Trophoblast cell (in vitro differentiated cells and primary cell): ENCODE measurements around the gene WSCD1.

Source experiments
- DNase-seq, 2 donors: peaks; one replicate each; pipeline ENCODE4 v3.0.0-alpha.2; 2016
- H2AFZ ChIP-seq: 2 replicates; pipeline ENCODE4 v1.6.1; 2013; ENCODE audit warnings: low read length, moderate library complexity, mild to moderate bottlenecking; ENCODE audit not compliant: insufficient read depth, poor library complexity
- H2AK5ac ChIP-seq: 2 replicates; pipeline ENCODE4 v1.6.1; 2013; ENCODE audit warnings: mild to moderate bottlenecking, low read length
- H2BK120ac ChIP-seq: 2 replicates; pipeline ENCODE4 v1.6.1; 2013; ENCODE audit warnings: low read length, mild to moderate bottlenecking, moderate library complexity; ENCODE audit not compliant: insufficient read depth, poor library complexity
- H2BK12ac ChIP-seq: 2 replicates; pipeline ENCODE4 v1.6.1; 2013; ENCODE audit warnings: mild to moderate bottlenecking, low read length, moderate library complexity
- H2BK5ac ChIP-seq: 2 replicates; pipeline ENCODE4 v1.6.1; 2013; ENCODE audit warnings: low read length, low read depth, moderate library complexity, mild to moderate bottlenecking; ENCODE audit not compliant: poor library complexity
- H3K14ac ChIP-seq: 2 replicates; pipeline ENCODE4 v1.6.1; 2013; ENCODE audit warnings: mild to moderate bottlenecking, low read length
- H3K18ac ChIP-seq: 2 replicates; pipeline ENCODE4 v1.6.1; 2013; ENCODE audit warnings: mild to moderate bottlenecking, low read length
- H3K23ac ChIP-seq: 2 replicates; pipeline ENCODE4 v1.6.1; 2013; ENCODE audit warnings: low read length
- H3K27ac ChIP-seq: 2 replicates; pipeline ENCODE4 v1.5.1; 2013; ENCODE audit warnings: low read depth, mild to moderate bottlenecking, inconsistent platforms, low read length, moderate library complexity
- H3K27me3 ChIP-seq: 2 replicates; pipeline ENCODE4 v1.6.1; 2013; ENCODE audit warnings: inconsistent platforms, mild to moderate bottlenecking, low read length, moderate library complexity; ENCODE audit not compliant: insufficient read depth
- H3K36me3 ChIP-seq, 2 experiments: 1 replicate in 1 of 2; 2 replicates in 1 of 2; pipeline ENCODE4 v1.6.1; 2013; ENCODE audit warnings: low read length in 2 of 2, mild to moderate bottlenecking in 2 of 2, moderate library complexity in 1 of 2; ENCODE audit not compliant: insufficient read depth in 2 of 2, control insufficient read depth in 1 of 2
- H3K4ac ChIP-seq: 2 replicates; pipeline ENCODE4 v1.6.1; 2013; ENCODE audit warnings: low read depth, mild to moderate bottlenecking, low read length, moderate library complexity
- H3K4me1 ChIP-seq, 2 experiments: 1 replicate in 1 of 2; 2 replicates in 1 of 2; pipeline ENCODE4 v1.6.1; 2013; ENCODE audit warnings: low read length in 2 of 2, mild to moderate bottlenecking in 2 of 2, moderate library complexity in 1 of 2; ENCODE audit not compliant: insufficient read depth in 2 of 2, control insufficient read depth in 1 of 2
- H3K4me2 ChIP-seq: 2 replicates; pipeline ENCODE4 v1.6.1; 2013; ENCODE audit warnings: inconsistent platforms, mild to moderate bottlenecking, low read length, moderate library complexity
- H3K4me3 ChIP-seq: 2 replicates; pipeline ENCODE4 v1.5.1; 2013; ENCODE audit warnings: mild to moderate bottlenecking, low read depth, low read length, inconsistent platforms
- H3K79me1 ChIP-seq: one replicate; pipeline ENCODE4 v1.6.1; 2013; ENCODE audit warnings: low read length
- H3K79me2 ChIP-seq: 2 replicates; pipeline ENCODE4 v1.6.1; 2013; ENCODE audit warnings: low read length, mild to moderate bottlenecking; ENCODE audit not compliant: control insufficient read depth, insufficient read depth, poor library complexity
- H3K9ac ChIP-seq: 2 replicates; pipeline ENCODE4 v1.6.1; 2013; ENCODE audit warnings: mild to moderate bottlenecking, low read length
- H3K9me3 ChIP-seq: 2 replicates; pipeline ENCODE4 v1.6.1; 2013; ENCODE audit warnings: low read depth, mild to moderate bottlenecking, control low read depth, inconsistent platforms, low read length; ENCODE audit not compliant: insufficient read depth
- H4K12ac ChIP-seq: 2 replicates; pipeline ENCODE4 v1.6.1; 2013; ENCODE audit warnings: low read depth, mild to moderate bottlenecking, low read length, moderate library complexity
- H4K8ac ChIP-seq: 2 replicates; pipeline ENCODE4 v1.6.1; 2013; ENCODE audit warnings: low read depth, mild to moderate bottlenecking, low read length, moderate library complexity
- H4K91ac ChIP-seq: one replicate; pipeline ENCODE4 v1.6.1; 2013; ENCODE audit warnings: low read depth, mild to moderate bottlenecking, low read length, moderate library complexity
- WGBS: extraction: QIAGEN DNeasy Blood & Tissue Kit; methylation state at CpG from one replicate; pipeline ENCODE4 v1.1.7; 2013; ENCODE audit warnings: missing lambda C conversion rate; ENCODE audit not compliant: insufficient read length, insufficient coverage; ENCODE audit errors: extremely low coverage; 5-methylcytosine and 5-hydroxymethylcytosine counted together

The WSCD1 gene

DNA sequence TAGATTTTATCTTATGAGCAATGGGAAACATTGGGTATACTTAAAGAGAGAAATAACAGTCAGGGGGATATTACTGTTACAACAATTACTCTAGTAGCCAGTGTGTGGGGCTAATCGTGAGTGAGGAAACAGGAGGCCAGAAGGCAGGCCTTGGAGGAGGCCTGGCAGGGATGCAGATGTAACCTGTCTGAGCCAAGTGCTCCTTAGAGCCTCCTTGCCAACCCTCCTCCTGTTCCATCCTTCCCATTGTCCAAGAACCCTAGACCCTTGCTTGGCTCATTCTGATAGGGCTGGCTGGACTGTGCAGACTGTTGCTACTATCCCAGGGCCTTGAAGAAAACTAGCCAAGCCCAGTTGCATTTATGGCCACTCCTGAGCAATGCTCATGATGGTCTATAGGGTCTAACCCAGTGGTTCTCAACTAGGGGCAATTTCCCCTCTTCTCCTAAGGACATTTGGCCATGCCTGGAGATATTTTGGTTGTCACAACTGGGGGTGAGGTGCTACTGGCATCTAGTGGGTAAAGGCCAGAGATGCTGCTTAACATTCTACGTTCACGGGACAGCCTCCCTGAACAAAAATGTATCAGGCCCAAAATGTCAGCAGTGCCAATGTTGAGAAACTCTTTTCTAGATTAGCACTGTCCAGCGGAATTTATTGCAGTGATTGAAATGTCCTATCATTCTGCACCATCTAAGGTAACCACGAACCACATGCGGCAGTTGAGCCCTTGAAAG is 24.4 kb upstream of the WSCD1 start:
- no peaks in the 10 kb centered on the region for H3K79me2 ChIP-seq
- H3K4ac ChIP-seq = no peak overlapping the region
- H3K4me2 ChIP-seq = no peak overlapping the region
- H4K91ac ChIP-seq = no peak overlapping the region
- no peak overlapping the region for H2BK12ac ChIP-seq
- no peak overlapping the region for H3K4me3 ChIP-seq
- H3K79me1 ChIP-seq = no peaks in the 10 kb centered on the region
- no peak for DNase-seq
- no peak overlapping the region for H4K8ac ChIP-seq
- no peak overlapping the region for H2BK5ac ChIP-seq
- H2BK120ac ChIP-seq = no peak overlapping the region
- no peak overlapping the region for H4K12ac ChIP-seq
- no peak overlapping the region for H3K9ac ChIP-seq
- H3K14ac ChIP-seq = no peak overlapping the region
- no peak overlapping the region for H3K18ac ChIP-seq
- no peak overlapping the region for H2AFZ ChIP-seq
- H3K4me1 ChIP-seq = no peaks in the 10 kb centered on the region
- no peaks in the 10 kb centered on the region for H3K36me3 ChIP-seq
- H3K27ac ChIP-seq = no peak overlapping the region
- H3K27me3 ChIP-seq = no peaks in the 10 kb centered on the region
- H3K9me3 ChIP-seq = no peaks in the 10 kb centered on the region
- WGBS = no CpG with 5 or more reads among the region's 6 CpGs
- H2AK5ac ChIP-seq = no peak overlapping the region
- H3K23ac ChIP-seq = no peak overlapping the region

- Histone ChIP-seq H3K36me3 (no peaks in the 10 kb centered on the region), H2AK5ac (no peak overlapping the region), H3K79me1 (no peaks in the 10 kb centered on the region), H3K9me3 (no peaks in the 10 kb centered on the region), H2AFZ (no peak overlapping the region), H3K4me3 (no peak overlapping the region), H4K12ac (no peak overlapping the region), H2BK5ac (no peak overlapping the region), H4K91ac (no peak overlapping the region), H4K8ac (no peak overlapping the region), H3K4ac (no peak overlapping the region), H3K79me2 (no peaks in the 10 kb centered on the region), H3K23ac (no peak overlapping the region), H3K14ac (no peak overlapping the region), H2BK120ac (no peak overlapping the region), H2BK12ac (no peak overlapping the region), H3K9ac (no peak overlapping the region), H3K27me3 (no peaks in the 10 kb centered on the region), H3K18ac (no peak overlapping the region), H3K27ac (no peak overlapping the region), H3K4me2 (no peak overlapping the region), H3K4me1 (no peaks in the 10 kb centered on the region)
- no peak for DNase-seq
- no CpG with 5 or more reads among the region's 4 CpGs for WGBS
Measured at GRCh38 chr17:6046431-6046830, 23.7 kb upstream of the WSCD1 start.

- no peaks in the 10 kb centered on the region for H3K79me2 ChIP-seq
- H4K8ac ChIP-seq = no peak overlapping the region
- no peak overlapping the region for H3K4me3 ChIP-seq
- H3K4ac ChIP-seq = no peak overlapping the region
- no peak overlapping the region for H3K4me2 ChIP-seq
- H2AK5ac ChIP-seq = no peak overlapping the region
- H3K27me3 ChIP-seq = no peaks in the 10 kb centered on the region
- no peaks in the 10 kb centered on the region for H3K4me1 ChIP-seq
- H3K9me3 ChIP-seq = no peaks in the 10 kb centered on the region
- no peaks in the 10 kb centered on the region for H3K79me1 ChIP-seq
- no peak overlapping the region for H2BK12ac ChIP-seq
- no peak overlapping the region for H2AFZ ChIP-seq
- peak in 1 of 2 donors; percentile 3 for DNase-seq
- no peaks in the 10 kb centered on the region for H3K36me3 ChIP-seq
- no peak overlapping the region for H2BK5ac ChIP-seq
- H4K91ac ChIP-seq = no peak overlapping the region
- no peak overlapping the region for H3K18ac ChIP-seq
- no peak overlapping the region for H3K9ac ChIP-seq
- no peak overlapping the region for H3K23ac ChIP-seq
- H4K12ac ChIP-seq = no peak overlapping the region
- H2BK120ac ChIP-seq = no peak overlapping the region
- no peak overlapping the region for H3K14ac ChIP-seq
- no CpG with 5 or more reads among the region's 1 CpG for WGBS
- H3K27ac ChIP-seq = no peak overlapping the region
Measured at GRCh38 chr17:6046931-6047330, 23.2 kb upstream of the WSCD1 start.

DNA sequence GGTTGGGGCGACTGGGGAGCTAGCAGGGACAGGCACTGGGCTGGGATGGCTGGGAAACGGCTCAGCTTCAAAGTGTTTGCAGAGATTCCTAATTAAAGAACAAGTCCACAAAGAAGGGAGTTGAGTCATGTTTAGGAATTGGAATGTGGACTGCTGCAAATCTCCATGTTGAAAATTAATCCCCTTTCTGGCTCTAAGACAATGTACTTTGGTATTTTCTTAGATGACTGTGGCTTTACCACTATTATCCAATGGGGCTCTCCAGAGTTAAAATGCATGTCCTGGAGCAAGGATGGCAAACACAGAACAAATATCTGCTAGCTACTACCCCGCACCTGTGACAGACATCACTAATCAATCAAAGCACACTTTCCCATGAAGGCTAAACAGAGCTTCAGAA is 22.2 kb upstream of the WSCD1 start:
- WGBS = no CpG with 5 or more reads among the region's 3 CpGs

More for the DNA sequence above, 22.2 kb upstream of the WSCD1 start:
- no peak overlapping the region for H3K4me3 ChIP-seq
- H2AFZ ChIP-seq = no peak overlapping the region
- DNase-seq = no peak
- H3K9ac ChIP-seq = no peak overlapping the region
- no peak overlapping the region for H2AK5ac ChIP-seq
- no peak overlapping the region for H3K4ac ChIP-seq
- no peak overlapping the region for H2BK5ac ChIP-seq
- no peaks in the 10 kb centered on the region for H3K36me3 ChIP-seq
- no peak overlapping the region for H4K12ac ChIP-seq
- H3K27me3 ChIP-seq = no peaks in the 10 kb centered on the region
- no peak overlapping the region for H3K18ac ChIP-seq
- no peak overlapping the region for H3K14ac ChIP-seq
- no peaks in the 10 kb centered on the region for H3K9me3 ChIP-seq
- H3K4me2 ChIP-seq = no peak overlapping the region
- H4K91ac ChIP-seq = no peak overlapping the region
- H2BK120ac ChIP-seq = no peak overlapping the region
- H4K8ac ChIP-seq = no peak overlapping the region
- H2BK12ac ChIP-seq = no peak overlapping the region
- no peaks in the 10 kb centered on the region for H3K4me1 ChIP-seq
- no peak overlapping the region for H3K27ac ChIP-seq
- H3K79me2 ChIP-seq = no peaks in the 10 kb centered on the region
- no peak overlapping the region for H3K23ac ChIP-seq
- no peaks in the 10 kb centered on the region for H3K79me1 ChIP-seq
